Measurements from ENCODE around the gene C2orf42. TPM values are rescaled to one million over a fixed set of nuclear protein-coding genes. Genes with fewer than 3 reads are reported as not detected.
A peak's percentile ranks its signal among the peaks of the same experiment; 100 is the strongest.
"Not testable (repeated sequence)": the region's sequence is repeated elsewhere in the genome, so short reads cannot be mapped to it uniquely, and the experiment has no call there.

The C2orf42 gene
- total RNA-seq, 1 experiment from 2014 or later: 17.4 TPM

GRCh38 chr2:70104231-70105111 is 86.3 kb downstream of the C2orf42 start (continued):
- TF ChIP-seq RAD21 (IDR thresholded peaks at IDR 0.05; ENCODE audit: low read depth) (no peak; the same call in 1 of the 2 replicates), SP1 (IDR thresholded peaks at IDR 0.05; ENCODE audit: low read depth) (peak; percentile 57), CEBPB (IDR thresholded peaks at IDR 0.05; ENCODE audit: low read depth) (no peak), EZH2 (IDR thresholded peaks at IDR 0.05) (no peak), ZNF274 (IDR thresholded peaks at IDR 0.05; ENCODE audit: low read depth, low read length) (no peak)

GRCh38 chr2:70103531-70104061 is 87.2 kb downstream of the C2orf42 start:
- peak overlapping the region; percentile 61 for H3K4me2 ChIP-seq (ENCODE audit: low read length)
- no TSS peak for BruUV-seq (replicated peaks)
- CTCF ChIA-PET: no interaction called here
- peaks cover 38 to 49% of the 10 kb centered on the region in 2 experiments for H3K4me1 ChIP-seq (ENCODE audit: control insufficient read depth in 1 of 2, insufficient read depth in 2 of 2, low read length in 2 of 2)
- H3K27me3 ChIP-seq (ENCODE audit: insufficient read depth, low read length): no peaks in the 10 kb centered on the region
- H3K4me3 ChIP-seq (replicated peaks in 1 of 2; ENCODE audit: low read depth in 1 of 2, low read length in 2 of 2): no peak overlapping the region
- no peaks in the 10 kb centered on the region for H3K9me3 ChIP-seq (ENCODE audit: control insufficient read depth in 1 of 2, insufficient read depth in 1 of 2, low read depth in 1 of 2, low read length in 2 of 2)
- ATAC-seq: no peak
- H3K27ac ChIP-seq (ENCODE audit: low read depth, low read length): peak overlapping the region; percentile 61
- H3K9ac ChIP-seq (ENCODE audit: low read length): 0 out of 2 replicates have a peak overlapping the region, but pooled peaks have one; percentile 35
- intact Hi-C loops (cut with micrococcal nuclease): no loop called here
- H3K79me2 ChIP-seq (ENCODE audit: insufficient read depth, low read length): no peaks in the 10 kb centered on the region
- no peaks in the 10 kb centered on the region for H4K20me1 ChIP-seq (ENCODE audit: insufficient read depth)
- H3K36me3 ChIP-seq (ENCODE audit: control insufficient read depth in 1 of 2, insufficient read depth in 2 of 2, low read length in 2 of 2): no peaks in the 10 kb centered on the region
- RAD21 ChIA-PET (ENCODE audit: low non-redundant PET in 1 of 2, low total read pairs in 2 of 2, uncharacterized antibody in 2 of 2, unreplicated experiment in 2 of 2): no interaction called here
- peak overlapping the region; percentile 97 for H2AFZ ChIP-seq (ENCODE audit: low read depth, low read length, poor library complexity, severe bottlenecking)
- POLR2A ChIA-PET: interaction anchor here (1.3 to 1.8 kb wide), 3 partner anchors 18 to 33 kb away, joined by 5 to 11 read pairs (median 7); no protein-coding TSS in a partner anchor
- TF ChIP-seq MAX (IDR thresholded peaks at IDR 0.05): no peak
- no peak for TF ChIP-seq ELF1 (IDR thresholded peaks at IDR 0.05; ENCODE audit: borderline replicate concordance, low read depth)
- no peak for TF ChIP-seq CBX3 (IDR thresholded peaks at IDR 0.05; ENCODE audit: low read depth)
- no peak for TF ChIP-seq ZBTB33 (IDR thresholded peaks at IDR 0.05; ENCODE audit: extremely low read depth, insufficient replicate concordance, low read length)
- no peak for TF ChIP-seq JUND (IDR thresholded peaks at IDR 0.05)
- no peak for TF ChIP-seq SIN3A (IDR thresholded peaks at IDR 0.05; ENCODE audit: low read depth)
- TF ChIP-seq CEBPB (IDR thresholded peaks at IDR 0.05; ENCODE audit: low read depth): no peak
- DNase-seq (ENCODE audit: low read depth, low spot score): no peak
- no peaks in the 10 kb centered on the region for H3K9me2 ChIP-seq (ENCODE audit: insufficient read depth)

GRCh38 chr2:70102323-70102905 is 88.4 kb downstream of the C2orf42 start:
- intact Hi-C loops (cut with micrococcal nuclease); CTCF ChIA-PET: not testable (repeated sequence)

More at GRCh38 chr2:70102323-70102905, 88.4 kb downstream of the C2orf42 start:
- POLR2A ChIA-PET; RAD21 ChIA-PET (ENCODE audit: low non-redundant PET in 1 of 2, low total read pairs in 2 of 2, uncharacterized antibody in 2 of 2, unreplicated experiment in 2 of 2); DNase-seq (ENCODE audit: low read depth, low spot score); H3K9me3 ChIP-seq (ENCODE audit: control insufficient read depth in 1 of 2, insufficient read depth in 1 of 2, low read depth in 1 of 2, low read length in 2 of 2); ATAC-seq; H4K20me1 ChIP-seq (ENCODE audit: insufficient read depth); H3K4me3 ChIP-seq (replicated peaks in 1 of 2; ENCODE audit: low read depth in 1 of 2, low read length in 2 of 2); H3K36me3 ChIP-seq (ENCODE audit: control insufficient read depth in 1 of 2, insufficient read depth in 2 of 2, low read length in 2 of 2); H2AFZ ChIP-seq (ENCODE audit: low read depth, low read length, poor library complexity, severe bottlenecking); H3K4me2 ChIP-seq (ENCODE audit: low read length); H3K27ac ChIP-seq (ENCODE audit: low read depth, low read length); H3K27me3 ChIP-seq (ENCODE audit: insufficient read depth, low read length); H3K9me2 ChIP-seq (ENCODE audit: insufficient read depth); H3K9ac ChIP-seq (ENCODE audit: low read length); BruUV-seq (replicated peaks); H3K79me2 ChIP-seq (ENCODE audit: insufficient read depth, low read length): not testable (repeated sequence)
- H3K4me1 ChIP-seq (ENCODE audit: control insufficient read depth in 1 of 2, insufficient read depth in 2 of 2, low read length in 2 of 2): peaks cover 26 to 38% of the 10 kb centered on the region in 2 experiments
